Measurements from ENCODE around the gene GPA33.

GRCh38 chr1:167117225-167117624 is 27.0 kb upstream of the GPA33 start:
- TF ChIP-seq CTCF (IDR thresholded peaks at IDR 0.05) (no peak), POLR2A (IDR thresholded peaks at IDR 0.05) (no peak)
